IMR-90 (cell line): Measurements from ENCODE around the gene RBM8A.

Source experiments
- CEBPB ChIP-seq: IDR thresholded peaks from 2 replicates; pipeline ENCODE4 v1.6.1; 2012; ENCODE audit warnings: low read depth, low read length, improper control_type of control experiment
- CHD1 ChIP-seq: IDR thresholded peaks from 2 replicates; pipeline ENCODE4 v1.6.1; 2012; ENCODE audit warnings: low read depth, low read length, improper control_type of control experiment
- MXI1 ChIP-seq: IDR thresholded peaks from 2 replicates; pipeline ENCODE4 v1.6.1; 2012; ENCODE audit warnings: low read depth, mild to moderate bottlenecking, low read length, moderate library complexity, borderline replicate concordance
- NFE2L2 ChIP-seq: fragments of 150-350 bp; IDR thresholded peaks from 2 replicates; pipeline ENCODE4 v1.6.1; 2016; ENCODE audit warnings: low read depth, mild to moderate bottlenecking, low read length
- POLR2A ChIP-seq: IDR thresholded peaks from 2 replicates; pipeline ENCODE4 v1.6.1; 2012; ENCODE audit warnings: mild to moderate bottlenecking, low read depth, low read length
- RCOR1 ChIP-seq: IDR thresholded peaks from 2 replicates; pipeline ENCODE4 v1.6.1; 2012; ENCODE audit warnings: mild to moderate bottlenecking, low read length, improper control_type of control experiment; ENCODE audit not compliant: insufficient replicate concordance
- SMC3 ChIP-seq: fragments of 150-350 bp; IDR thresholded peaks from 2 replicates; pipeline ENCODE4 v1.6.1; 2016; ENCODE audit warnings: low read depth, mild to moderate bottlenecking, antibody characterized with exemption, low read length, moderate library complexity
- TF ChIP-seq, protein P1 (sequence below): conservative IDR thresholded peaks from 2 replicates; pipeline ENCODE4 v1.5.1; 2012; ENCODE audit warnings: mild to moderate bottlenecking, low read depth, low read length, improper control_type of control experiment
- TF ChIP-seq, protein P2 (sequence below): fragments of 150-350 bp; IDR thresholded peaks from 2 replicates; pipeline ENCODE4 v1.6.1; 2017; ENCODE audit warnings: mild to moderate bottlenecking, antibody characterized with exemption, low read length, low read depth

DNA sequence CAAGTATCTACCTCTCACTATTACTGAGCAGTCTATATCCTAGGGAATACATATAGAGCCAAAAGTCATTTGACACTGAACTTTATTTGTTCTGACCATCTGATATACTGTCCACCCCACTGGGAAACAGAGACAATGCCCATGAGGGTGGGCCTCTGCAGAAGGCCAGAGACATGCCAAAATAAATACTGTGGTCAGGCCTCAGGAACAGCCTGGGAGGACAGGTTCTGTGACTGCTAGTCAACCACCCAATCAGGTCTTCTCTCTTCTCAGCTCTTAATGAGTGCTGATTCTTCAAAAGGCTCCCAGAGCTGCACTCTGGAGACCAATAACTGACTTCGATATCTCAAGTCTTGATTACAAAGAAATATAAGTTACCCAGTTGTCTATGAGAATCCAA lies 36.1 kb downstream of the RBM8A start:
- TF ChIP-seq POLR2A (no peak), MXI1 (no peak), SMC3 (no peak), NFE2L2 (no peak), CEBPB (no peak), RCOR1 (no peak), CHD1 (no peak)
- TF ChIP-seq, protein P1, sequence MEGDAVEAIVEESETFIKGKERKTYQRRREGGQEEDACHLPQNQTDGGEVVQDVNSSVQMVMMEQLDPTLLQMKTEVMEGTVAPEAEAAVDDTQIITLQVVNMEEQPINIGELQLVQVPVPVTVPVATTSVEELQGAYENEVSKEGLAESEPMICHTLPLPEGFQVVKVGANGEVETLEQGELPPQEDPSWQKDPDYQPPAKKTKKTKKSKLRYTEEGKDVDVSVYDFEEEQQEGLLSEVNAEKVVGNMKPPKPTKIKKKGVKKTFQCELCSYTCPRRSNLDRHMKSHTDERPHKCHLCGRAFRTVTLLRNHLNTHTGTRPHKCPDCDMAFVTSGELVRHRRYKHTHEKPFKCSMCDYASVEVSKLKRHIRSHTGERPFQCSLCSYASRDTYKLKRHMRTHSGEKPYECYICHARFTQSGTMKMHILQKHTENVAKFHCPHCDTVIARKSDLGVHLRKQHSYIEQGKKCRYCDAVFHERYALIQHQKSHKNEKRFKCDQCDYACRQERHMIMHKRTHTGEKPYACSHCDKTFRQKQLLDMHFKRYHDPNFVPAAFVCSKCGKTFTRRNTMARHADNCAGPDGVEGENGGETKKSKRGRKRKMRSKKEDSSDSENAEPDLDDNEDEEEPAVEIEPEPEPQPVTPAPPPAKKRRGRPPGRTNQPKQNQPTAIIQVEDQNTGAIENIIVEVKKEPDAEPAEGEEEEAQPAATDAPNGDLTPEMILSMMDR: no peak
- TF ChIP-seq, protein P2, sequence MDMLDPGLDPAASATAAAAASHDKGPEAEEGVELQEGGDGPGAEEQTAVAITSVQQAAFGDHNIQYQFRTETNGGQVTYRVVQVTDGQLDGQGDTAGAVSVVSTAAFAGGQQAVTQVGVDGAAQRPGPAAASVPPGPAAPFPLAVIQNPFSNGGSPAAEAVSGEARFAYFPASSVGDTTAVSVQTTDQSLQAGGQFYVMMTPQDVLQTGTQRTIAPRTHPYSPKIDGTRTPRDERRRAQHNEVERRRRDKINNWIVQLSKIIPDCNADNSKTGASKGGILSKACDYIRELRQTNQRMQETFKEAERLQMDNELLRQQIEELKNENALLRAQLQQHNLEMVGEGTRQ: no peak
